IMR-90 (cell line): ENCODE data around the gene TEDC1. TPM values are rescaled to one million over a fixed set of nuclear protein-coding genes. Genes with fewer than 3 reads are reported as not detected.

Source experiments
- ATAC-seq: fragments of 200-7000 bp; cut with Tn5 transposase; 2 replicates; pipeline ENCODE4 v1.9.1; 2020; ENCODE audit warnings: low read depth, mild to moderate bottlenecking, moderate library complexity
- BruUV-seq: library from RNA; stranded (reverse); fragments of 400-500 nt; replicated peaks from 2 replicates; lab custom pipeline; 2021; lab: Mats Ljungman, UMichigan
- CTCF ChIA-PET: fragments of 300-600 bp; formaldehyde crosslinking; extraction: SDS; loops from one replicate; lab custom pipeline; 2021; ENCODE audit warnings: antibody characterized with exemption; lab: Yijun Ruan, JAX
- POLR2A ChIA-PET: fragments of 300-600 bp; sonication (Branson Sonifier 250); formaldehyde crosslinking; loops from one replicate; lab custom pipeline; 2022; ENCODE audit warnings: antibody characterized with exemption; ENCODE audit not compliant: unreplicated experiment; lab: Charles Lee
- DNase-seq: peaks from one replicate; pipeline ENCODE4 v3.0.0; 2013
- H2AFZ ChIP-seq: replicated peaks from 2 replicates; pipeline ENCODE3; 2013; ENCODE audit warnings: low read length, mild to moderate bottlenecking; ENCODE audit not compliant: poor library complexity
- H2AK5ac ChIP-seq: 2 replicates; pipeline ENCODE4 v1.6.1; 2013; ENCODE audit warnings: low read depth, low read length, inconsistent platforms
- H2AK9ac ChIP-seq: replicated peaks from 2 replicates; pipeline ENCODE3; 2013; ENCODE audit warnings: mild to moderate bottlenecking, low read depth, low read length, moderate library complexity; ENCODE audit not compliant: poor library complexity
- H2BK120ac ChIP-seq: 2 replicates; pipeline ENCODE4 v1.6.1; 2013; ENCODE audit warnings: low read depth, low read length, inconsistent platforms
- H2BK15ac ChIP-seq: 3 replicates; pipeline ENCODE4 v1.6.1; 2013; ENCODE audit warnings: low read depth, low read length, inconsistent platforms
- H2BK20ac ChIP-seq: 2 replicates; pipeline ENCODE4 v1.6.1; 2013; ENCODE audit warnings: low read depth, mild to moderate bottlenecking, inconsistent platforms, low read length, moderate library complexity
- H2BK5ac ChIP-seq: 2 replicates; pipeline ENCODE4 v1.6.1; 2013; ENCODE audit warnings: mild to moderate bottlenecking, low read depth, low read length, inconsistent platforms; ENCODE audit not compliant: poor library complexity, severe bottlenecking
- H3K14ac ChIP-seq: replicated peaks from 2 replicates; pipeline ENCODE4 v1.6.1; 2013; ENCODE audit warnings: low read depth, low read length, inconsistent platforms
- H3K18ac ChIP-seq: 2 replicates; pipeline ENCODE4 v1.6.1; 2013; ENCODE audit warnings: low read depth, low read length, control low read depth
- H3K23ac ChIP-seq: 2 replicates; pipeline ENCODE4 v1.6.1; 2013; ENCODE audit warnings: low read depth, low read length, inconsistent platforms
- H3K27ac ChIP-seq: 2 replicates; pipeline ENCODE4 v1.5.1; 2013; ENCODE audit warnings: mild to moderate bottlenecking, control low read depth, low read length; ENCODE audit not compliant: insufficient read depth
- H3K27me3 ChIP-seq: 2 replicates; pipeline ENCODE4 v1.6.1; 2013; ENCODE audit warnings: low read length; ENCODE audit not compliant: control insufficient read depth, insufficient read depth
- H3K36me3 ChIP-seq: 2 replicates; pipeline ENCODE4 v1.6.1; 2013; ENCODE audit warnings: low read length, mixed read lengths; ENCODE audit not compliant: control insufficient read depth, insufficient read depth
- H3K4ac ChIP-seq: 2 replicates; pipeline ENCODE4 v1.6.1; 2013; ENCODE audit warnings: low read depth, low read length, inconsistent platforms
- H3K4me1 ChIP-seq: 2 replicates; pipeline ENCODE4 v1.6.1; 2013; ENCODE audit warnings: low read length, mixed read lengths; ENCODE audit not compliant: control insufficient read depth, insufficient read depth
- H3K4me2 ChIP-seq: 2 replicates; pipeline ENCODE4 v1.6.1; 2013; ENCODE audit warnings: low read depth, mild to moderate bottlenecking, control low read depth, low read length, moderate library complexity
- H3K4me3 ChIP-seq: 2 replicates; pipeline ENCODE4 v1.5.1; 2013; ENCODE audit warnings: low read depth, mild to moderate bottlenecking, control low read depth, low read length, moderate library complexity; ENCODE audit not compliant: insufficient read depth
- H3K56ac ChIP-seq: 2 replicates; pipeline ENCODE4 v1.6.1; 2013; ENCODE audit warnings: low read length, inconsistent platforms; ENCODE audit not compliant: insufficient read depth; ENCODE audit errors: extremely low read depth
- H3K79me1 ChIP-seq, 2 experiments: 2 replicates each; pipeline ENCODE4 v1.6.1; 2013; ENCODE audit warnings: low read length in 2 of 2, inconsistent platforms in 1 of 2, low read depth in 1 of 2
- H3K9ac ChIP-seq: 2 replicates; pipeline ENCODE4 v1.6.1; 2013; ENCODE audit warnings: low read depth, low read length, control low read depth
- H3K9me1 ChIP-seq: 2 replicates; pipeline ENCODE4 v1.6.1; 2013; ENCODE audit warnings: low read length, inconsistent platforms; ENCODE audit not compliant: insufficient read depth
- H3K9me3 ChIP-seq: 2 replicates; pipeline ENCODE4 v1.6.1; 2013; ENCODE audit warnings: low read length; ENCODE audit not compliant: control insufficient read depth, insufficient read depth
- H4K20me1 ChIP-seq: 2 replicates; pipeline ENCODE4 v1.6.1; 2013; ENCODE audit warnings: low read length, inconsistent platforms; ENCODE audit not compliant: insufficient read depth
- H4K5ac ChIP-seq: 2 replicates; pipeline ENCODE4 v1.6.1; 2013; ENCODE audit warnings: mild to moderate bottlenecking, low read depth, low read length, control low read depth
- H4K8ac ChIP-seq, 2 experiments: 2 replicates each; pipeline ENCODE4 v1.6.1; 2013; ENCODE audit warnings: low read depth in 2 of 2, low read length in 2 of 2, control low read depth in 1 of 2, inconsistent platforms in 1 of 2
- H4K91ac ChIP-seq: 2 replicates; pipeline ENCODE4 v1.6.1; 2013; ENCODE audit warnings: low read depth, low read length, inconsistent platforms; ENCODE audit not compliant: insufficient read depth
- CEBPB ChIP-seq: IDR thresholded peaks from 2 replicates; pipeline ENCODE4 v1.6.1; 2012; ENCODE audit warnings: low read depth, low read length, improper control_type of control experiment
- MAZ ChIP-seq: IDR thresholded peaks from 2 replicates; pipeline ENCODE4 v1.6.1; 2012; ENCODE audit warnings: low read depth, mild to moderate bottlenecking, low read length, improper control_type of control experiment, moderate library complexity, borderline replicate concordance
- RCOR1 ChIP-seq: IDR thresholded peaks from 2 replicates; pipeline ENCODE4 v1.6.1; 2012; ENCODE audit warnings: mild to moderate bottlenecking, low read length, improper control_type of control experiment; ENCODE audit not compliant: insufficient replicate concordance
- WGBS, 2 experiments: methylation state at CpG; one replicate each; pipeline versions ENCODE4 v1.1.5 to v1.1.7; 2013; ENCODE audit warnings: missing lambda C conversion rate in 2 of 2; ENCODE audit not compliant: insufficient read length in 1 of 2; ENCODE audit errors: extremely low coverage in 2 of 2; 5-methylcytosine and 5-hydroxymethylcytosine counted together
- dilution Hi-C: fragments of 300-500 bp; cut with HindIII; formaldehyde crosslinking; loops from one replicate; pipeline ENCODE4 v1.14.3; 2018; ENCODE audit warnings: low sequenced_read_pairs; ENCODE audit not compliant: unreplicated experiment
- in situ Hi-C: fragments of 300-500 bp; cut with MboI; formaldehyde crosslinking; loops from 3 replicates; pipeline ENCODE4 v1.14.3; 2019; ENCODE audit warnings: low sequenced_read_pairs, inconsistent platforms, mixed read lengths
- intact Hi-C: fragments of 100-400 bp; cut with micrococcal nuclease; formaldehyde crosslinking; loops from 2 replicates; pipeline ENCODE4 v1.10.0; 2022
- polyA plus RNA-seq, 3 experiments: library from polyadenylated mRNA; depleted of rRNA; stranded (reverse); fragments of >200 nt; gene quantifications; 2 replicates each; pipeline ENCODE4 v1.2.3, GENCODE V29; 2012; ENCODE audit warnings: low replicate concordance in 1 of 3
- total RNA-seq: library from RNA; depleted of rRNA; stranded (reverse); fragments of >200 nt; gene quantifications from 2 replicates; pipeline ENCODE4 v1.2.3, GENCODE V29; 2012
- TF ChIP-seq, protein P1 (sequence below): conservative IDR thresholded peaks from 2 replicates; pipeline ENCODE4 v1.5.1; 2012; ENCODE audit warnings: mild to moderate bottlenecking, low read depth, low read length, improper control_type of control experiment

Gene TEDC1
- total and polyA plus RNA-seq, 2 of the 4 experiments (the other 2 are of a cell fraction) = 5.7 to 6.4 TPM

DNA sequence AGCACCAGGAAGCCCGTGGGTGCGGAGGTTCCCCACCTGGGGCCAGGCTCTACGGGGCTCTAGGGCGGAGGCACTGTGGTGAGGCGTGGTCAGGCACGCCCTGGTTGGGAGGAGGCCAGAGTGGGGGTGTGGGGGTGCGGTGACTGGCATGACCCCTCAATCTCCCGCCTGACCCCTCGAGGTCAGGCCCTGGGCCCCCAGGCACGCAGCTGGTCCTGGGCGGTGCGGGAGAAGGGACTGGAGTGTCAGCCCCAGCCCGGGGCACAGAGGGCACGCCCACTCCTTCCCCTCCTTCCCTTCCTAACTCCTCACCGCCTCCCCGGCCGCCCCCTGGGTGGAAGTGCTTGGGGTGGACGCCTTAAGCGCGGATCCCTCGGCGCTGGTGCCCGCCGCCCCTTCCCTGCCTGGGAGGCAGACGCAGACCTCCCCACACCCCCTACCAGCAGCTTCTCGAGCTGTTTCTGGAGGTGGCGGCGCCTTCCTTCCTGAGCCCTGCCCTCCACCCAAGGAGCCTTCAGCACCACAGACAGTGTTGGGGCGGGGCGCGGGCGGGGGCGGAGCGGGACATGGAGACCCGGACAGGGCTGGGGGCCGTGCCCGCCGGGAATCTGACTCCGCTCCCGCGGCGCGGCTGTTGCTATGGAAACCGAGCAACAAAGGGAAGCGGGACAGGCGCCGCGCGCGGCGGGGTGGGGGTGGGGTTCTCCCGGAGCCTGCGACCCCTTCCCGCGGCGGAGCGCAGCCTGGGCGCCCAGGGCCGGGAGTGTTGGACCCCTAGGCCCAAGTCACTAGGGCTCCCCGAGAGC is 17.2 kb upstream of the TEDC1 start (continued):
- TF ChIP-seq RCOR1 = no peak

DNA sequence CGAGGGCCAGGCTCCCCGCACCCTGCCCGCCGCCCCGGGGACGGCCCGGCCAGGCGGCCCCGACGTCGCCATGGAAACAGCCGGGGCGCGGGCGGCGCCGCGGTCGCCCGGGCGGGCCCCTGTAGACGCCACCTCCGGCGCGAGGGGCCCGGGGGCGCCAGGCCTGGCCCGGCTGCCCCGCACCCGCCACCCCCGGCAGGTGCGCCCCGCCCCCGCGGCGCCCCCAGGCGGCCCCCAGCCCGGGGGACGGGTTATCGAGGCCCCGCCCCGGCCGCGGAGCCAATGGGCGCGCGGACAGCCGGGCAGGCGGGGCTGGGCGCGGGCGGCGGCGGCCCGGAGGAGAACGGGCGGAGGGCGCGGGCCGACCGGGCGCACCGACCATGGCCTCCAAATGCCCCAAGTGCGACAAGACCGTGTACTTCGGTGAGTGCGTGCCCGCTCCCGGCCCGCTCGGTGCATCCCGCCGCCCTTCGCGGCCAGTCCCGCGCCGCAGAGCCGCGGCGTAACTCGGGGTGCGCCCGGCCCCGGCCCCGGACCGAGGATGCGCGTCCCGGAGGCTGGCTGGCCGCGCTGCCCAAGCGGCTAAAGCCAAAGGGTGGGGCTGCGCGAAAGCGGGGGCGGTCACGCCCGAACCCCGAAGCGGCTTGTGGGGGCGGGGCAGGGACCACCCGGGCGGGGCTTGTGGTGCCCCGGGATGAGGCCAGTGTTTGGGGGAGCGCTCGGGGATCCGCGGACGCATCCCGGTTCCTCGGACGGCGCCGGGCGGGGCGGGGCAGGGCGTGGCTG is 16.4 kb upstream of the TEDC1 start, which contains the start of gene CRIP2:
Gene CRIP2, plus strand, starts transcription at position 339 of the 786 bp plus-strand sequence. Its CDS starts 42 bp downstream, at position 381.
- H2BK15ac ChIP-seq = no peak within 1 kb of the TSS
- no peak within 1 kb of the TSS for H4K5ac ChIP-seq
- POLR2A ChIA-PET = no interaction called here
- intact Hi-C loops (no loop called here), in situ Hi-C loops (no loop called here), dilution Hi-C loops (no loop called here)
- peak within 1 kb of the TSS; percentile 87; the same call in 1 of the 2 replicates for H3K14ac ChIP-seq
- peak within 1 kb of the TSS; percentile 92 for H3K4ac ChIP-seq
- H3K4me1 ChIP-seq = peaks cover 15% of the 10 kb centered on the region
- WGBS, 2 experiments = 1% methylated on average over 77 of the region's 118 CpGs; no CpG with 5 or more reads in 1 of the 2 experiments
- H3K9me3 ChIP-seq = no peaks in the 10 kb centered on the region
- DNase-seq = peak; percentile 10
- CTCF ChIA-PET = no interaction called here
- H3K4me3 ChIP-seq = peak within 1 kb of the TSS; percentile 99
- H2BK5ac ChIP-seq = peak within 1 kb of the TSS; percentile 43
- H3K27ac ChIP-seq = peak within 1 kb of the TSS; percentile 18; the same call in 1 of the 2 replicates
- H3K23ac ChIP-seq = no peak within 1 kb of the TSS
- H3K9ac ChIP-seq = peak within 1 kb of the TSS; percentile 68; the same call in 1 of the 2 replicates
- H3K9me1 ChIP-seq = no peaks in the 10 kb centered on the region
- peaks cover 0 to 23% of the 10 kb centered on the region in 2 experiments; a peak in 1 of 4 replicates for H3K79me1 ChIP-seq
- H3K27me3 ChIP-seq = no peaks in the 10 kb centered on the region
- no peak within 1 kb of the TSS for H4K91ac ChIP-seq
- H3K4me2 ChIP-seq = peak within 1 kb of the TSS; percentile 89
- no peak within 1 kb of the TSS for H2BK20ac ChIP-seq
- TF ChIP-seq CEBPB = no peak
- TF ChIP-seq MAZ = peak; percentile 7; the same call in 1 of the 2 replicates
- no peak for TF ChIP-seq RCOR1
- TF ChIP-seq, protein P1, sequence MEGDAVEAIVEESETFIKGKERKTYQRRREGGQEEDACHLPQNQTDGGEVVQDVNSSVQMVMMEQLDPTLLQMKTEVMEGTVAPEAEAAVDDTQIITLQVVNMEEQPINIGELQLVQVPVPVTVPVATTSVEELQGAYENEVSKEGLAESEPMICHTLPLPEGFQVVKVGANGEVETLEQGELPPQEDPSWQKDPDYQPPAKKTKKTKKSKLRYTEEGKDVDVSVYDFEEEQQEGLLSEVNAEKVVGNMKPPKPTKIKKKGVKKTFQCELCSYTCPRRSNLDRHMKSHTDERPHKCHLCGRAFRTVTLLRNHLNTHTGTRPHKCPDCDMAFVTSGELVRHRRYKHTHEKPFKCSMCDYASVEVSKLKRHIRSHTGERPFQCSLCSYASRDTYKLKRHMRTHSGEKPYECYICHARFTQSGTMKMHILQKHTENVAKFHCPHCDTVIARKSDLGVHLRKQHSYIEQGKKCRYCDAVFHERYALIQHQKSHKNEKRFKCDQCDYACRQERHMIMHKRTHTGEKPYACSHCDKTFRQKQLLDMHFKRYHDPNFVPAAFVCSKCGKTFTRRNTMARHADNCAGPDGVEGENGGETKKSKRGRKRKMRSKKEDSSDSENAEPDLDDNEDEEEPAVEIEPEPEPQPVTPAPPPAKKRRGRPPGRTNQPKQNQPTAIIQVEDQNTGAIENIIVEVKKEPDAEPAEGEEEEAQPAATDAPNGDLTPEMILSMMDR = no peak
- 0 out of 2 replicates have a peak within 1 kb of the TSS, but pooled peaks have one; percentile 6 for H2BK120ac ChIP-seq
- no peak within 1 kb of the TSS for H3K56ac ChIP-seq
- ATAC-seq = peak; percentile 73
- H3K18ac ChIP-seq = no peak within 1 kb of the TSS
- peak within 1 kb of the TSS; percentile 58 for H2AK5ac ChIP-seq
- peak within 1 kb of the TSS; percentile 96 for H2AK9ac ChIP-seq
- H4K20me1 ChIP-seq = peaks cover 10% of the 10 kb centered on the region
- peak within 1 kb of the TSS; percentile 96 for H2AFZ ChIP-seq
- BruUV-seq = no TSS peak
- H4K8ac ChIP-seq = peak within 1 kb of the TSS; percentile 57 to 89; a peak in 2 of 4 replicates
- peaks cover 4% of the 10 kb centered on the region; the same call in 1 of the 2 replicates for H3K36me3 ChIP-seq
